Vagina (tissue), 2 donors: ENCODE results near the gene TFDP2.

Experiments
- POLR2A ChIP-seq, 2 donors: fragments of 450-650 bp; IDR thresholded peaks; one replicate each; pipeline ENCODE4 v1.6.1; 2017; ENCODE audit warnings: antibody characterized with exemption in 2 of 2, mild to moderate bottlenecking in 2 of 2, moderate library complexity in 2 of 2
- POLR2AphosphoS5 ChIP-seq, 2 donors: sonication (generic); formaldehyde crosslinking; IDR thresholded peaks; one replicate each; pipeline ENCODE4 v1.9.0; 2017; ENCODE audit warnings: antibody characterized with exemption in 2 of 2, mild to moderate bottlenecking in 2 of 2, low read depth in 1 of 2; ENCODE audit not compliant: insufficient read depth in 1 of 2
- TF ChIP-seq, protein P1 (sequence below), 3 experiments: fragments of 450-650 bp in 2 of 3; fragments of 200-600 bp in 1 of 3; sonication (generic) in 1 of 3; IDR thresholded peaks; one replicate each; pipeline ENCODE4 v1.5.1; 2017 to 2019; ENCODE audit warnings: antibody characterized with exemption in 3 of 3, mild to moderate bottlenecking in 2 of 3, moderate library complexity in 2 of 3

DNA sequence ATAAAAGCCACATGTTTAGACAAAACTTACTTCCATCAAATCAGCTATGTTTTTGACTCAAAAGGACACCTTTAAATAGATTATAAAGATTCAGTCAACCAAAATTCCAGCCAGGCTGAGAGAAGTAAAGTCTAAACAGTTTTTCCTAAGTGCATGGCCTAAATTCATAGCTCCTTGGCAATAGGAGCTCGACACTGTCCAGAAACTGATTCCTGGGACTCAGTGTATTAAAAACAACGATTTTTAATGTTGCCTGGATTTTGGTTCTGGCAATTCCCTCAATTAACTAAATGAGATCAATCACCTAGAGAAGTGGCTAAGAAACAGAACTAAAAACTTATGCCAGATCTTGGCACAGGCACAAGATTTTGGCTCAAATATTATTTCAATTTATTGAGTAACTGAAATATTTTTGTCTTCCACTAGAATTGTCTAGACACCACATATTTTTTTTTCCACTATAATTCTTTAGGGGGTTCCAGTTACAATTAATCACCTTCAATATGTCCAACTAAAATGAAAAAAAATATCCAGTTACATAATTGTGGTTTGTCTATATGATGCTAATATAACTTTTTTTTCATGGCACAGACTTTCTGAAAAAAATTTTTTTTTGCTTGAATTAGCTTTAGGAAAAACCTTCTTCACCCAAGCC, 135.9 kb downstream of the TFDP2 start:
- TF ChIP-seq, protein P1, sequence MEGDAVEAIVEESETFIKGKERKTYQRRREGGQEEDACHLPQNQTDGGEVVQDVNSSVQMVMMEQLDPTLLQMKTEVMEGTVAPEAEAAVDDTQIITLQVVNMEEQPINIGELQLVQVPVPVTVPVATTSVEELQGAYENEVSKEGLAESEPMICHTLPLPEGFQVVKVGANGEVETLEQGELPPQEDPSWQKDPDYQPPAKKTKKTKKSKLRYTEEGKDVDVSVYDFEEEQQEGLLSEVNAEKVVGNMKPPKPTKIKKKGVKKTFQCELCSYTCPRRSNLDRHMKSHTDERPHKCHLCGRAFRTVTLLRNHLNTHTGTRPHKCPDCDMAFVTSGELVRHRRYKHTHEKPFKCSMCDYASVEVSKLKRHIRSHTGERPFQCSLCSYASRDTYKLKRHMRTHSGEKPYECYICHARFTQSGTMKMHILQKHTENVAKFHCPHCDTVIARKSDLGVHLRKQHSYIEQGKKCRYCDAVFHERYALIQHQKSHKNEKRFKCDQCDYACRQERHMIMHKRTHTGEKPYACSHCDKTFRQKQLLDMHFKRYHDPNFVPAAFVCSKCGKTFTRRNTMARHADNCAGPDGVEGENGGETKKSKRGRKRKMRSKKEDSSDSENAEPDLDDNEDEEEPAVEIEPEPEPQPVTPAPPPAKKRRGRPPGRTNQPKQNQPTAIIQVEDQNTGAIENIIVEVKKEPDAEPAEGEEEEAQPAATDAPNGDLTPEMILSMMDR (IDR thresholded peaks at IDR 0.05): no peak
- TF ChIP-seq POLR2A (IDR thresholded peaks at IDR 0.05) (no peak), POLR2AphosphoS5 (IDR thresholded peaks at IDR 0.05; ENCODE audit: insufficient read depth in 1 of 2, low read depth in 1 of 2) (no peak)
